WTC11 (cell line): ENCODE results near the gene NDUFS3. TPM values are rescaled to one million over a fixed set of nuclear protein-coding genes. Genes with fewer than 3 reads are reported as not detected.

Experiments used
- ATAC-seq: fragments of 200-7000 bp; cut with Tn5 transposase; 2 replicates; pipeline ENCODE4 v1.10.0; 2021; ENCODE audit warnings: mild to moderate bottlenecking, moderate library complexity
- CTCF ChIA-PET: fragments of 300-600 bp; sonication (Branson Sonifier 250); formaldehyde crosslinking; loops from one replicate; lab custom pipeline; 2021; ENCODE audit warnings: antibody characterized with exemption; lab: Charles Lee
- POLR2A ChIA-PET: fragments of 350-600 bp; sonication (Branson Sonifier 250); formaldehyde crosslinking; loops from one replicate; lab custom pipeline; 2021; ENCODE audit warnings: antibody characterized with exemption; lab: Charles Lee
- DNase-seq: peaks from one replicate; pipeline ENCODE4 v3.0.0; 2021; ENCODE audit warnings: low spot score
- H3K27ac Mint-ChIP-seq: 2 replicates; pipeline ENCODE4 v1.8.0; 2021; ENCODE audit warnings: mixed read lengths
- H3K27me3 Mint-ChIP-seq: 2 replicates; pipeline ENCODE4 v1.8.0; 2021; ENCODE audit warnings: low read depth, mild to moderate bottlenecking, moderate library complexity, mixed read lengths
- H3K36me3 Mint-ChIP-seq: 2 replicates; pipeline ENCODE4 v1.8.0; 2021; ENCODE audit warnings: mixed read lengths
- H3K4me1 Mint-ChIP-seq: 2 replicates; pipeline ENCODE4 v1.8.0; 2022; ENCODE audit warnings: mixed read lengths
- H3K4me3 Mint-ChIP-seq: 2 replicates; pipeline ENCODE4 v1.8.0; 2021; ENCODE audit warnings: mild to moderate bottlenecking, moderate library complexity, mixed read lengths
- H3K9me3 Mint-ChIP-seq: 2 replicates; pipeline ENCODE4 v1.8.0; 2021; ENCODE audit warnings: mixed read lengths
- AR ChIP-seq: fragments of 250-450 bp; sonication (Bioruptor Pico); IDR thresholded peaks from 2 replicates; pipeline ENCODE4 v1.9.0; 2021; ENCODE audit warnings: mild to moderate bottlenecking
- ARID4B ChIP-seq: sonication (generic); formaldehyde crosslinking; IDR thresholded peaks from 2 replicates; pipeline ENCODE4 v1.8.0; 2023; ENCODE audit warnings: missing genetic modification reagents, mild to moderate bottlenecking, borderline replicate concordance
- E2F5 ChIP-seq: sonication (generic); formaldehyde crosslinking; IDR thresholded peaks from 2 replicates; pipeline ENCODE4 v1.8.1; 2022; ENCODE audit warnings: mild to moderate bottlenecking, moderate library complexity, missing genetic modification reagents
- FOXP4 ChIP-seq: sonication (generic); formaldehyde crosslinking; IDR thresholded peaks from 2 replicates; pipeline ENCODE4 v1.8.0; 2022; ENCODE audit warnings: mild to moderate bottlenecking, missing genetic modification reagents
- MAX ChIP-seq: sonication (generic); formaldehyde crosslinking; IDR thresholded peaks from 2 replicates; pipeline ENCODE4 v1.8.0; 2022; ENCODE audit warnings: mild to moderate bottlenecking, missing genetic modification reagents
- MXD4 ChIP-seq: fragments of 250-450 bp; sonication (Bioruptor Pico); IDR thresholded peaks from 2 replicates; pipeline ENCODE4 v1.8.0; 2021; ENCODE audit warnings: mild to moderate bottlenecking, moderate library complexity, borderline replicate concordance
- SOX15 ChIP-seq: fragments of 250-450 bp; sonication (Bioruptor Pico); IDR thresholded peaks from 2 replicates; pipeline ENCODE4 v1.9.0; 2021; ENCODE audit warnings: mild to moderate bottlenecking
- USF2 ChIP-seq: sonication (generic); formaldehyde crosslinking; IDR thresholded peaks from 2 replicates; pipeline ENCODE4 v1.8.1; 2023; ENCODE audit warnings: mild to moderate bottlenecking, missing genetic modification reagents, moderate library complexity
- ZMAT4 ChIP-seq: fragments of 250-450 bp; sonication (Bioruptor Pico); IDR thresholded peaks from 2 replicates; pipeline ENCODE4 v1.9.0; 2021; ENCODE audit warnings: mild to moderate bottlenecking
- ZNF121 ChIP-seq: sonication (generic); formaldehyde crosslinking; IDR thresholded peaks from 2 replicates; pipeline ENCODE4 v1.8.0; 2023; ENCODE audit warnings: missing genetic modification reagents
- ZNF263 ChIP-seq: sonication (generic); formaldehyde crosslinking; IDR thresholded peaks from 2 replicates; pipeline ENCODE4 v1.8.1; 2022; ENCODE audit warnings: low read depth, mild to moderate bottlenecking, moderate library complexity, missing genetic modification reagents
- ZNF423 ChIP-seq: fragments of 250-450 bp; sonication (Bioruptor Pico); IDR thresholded peaks from 2 replicates; pipeline ENCODE4 v2.1.2; 2022; ENCODE audit warnings: mild to moderate bottlenecking, moderate library complexity
- total RNA-seq: library from RNA; stranded (reverse); gene quantifications from 3 replicates; pipeline ENCODE4 v1.2.3, GENCODE V29; 2021

The NDUFS3 gene
- total RNA-seq, 1 experiment from 2014 or later = 140 TPM

- Mint-ChIP-seq H3K27ac (peak overlapping the region; percentile 84), H3K9me3 (no peaks in the 10 kb centered on the region), H3K27me3 (no peaks in the 10 kb centered on the region), H3K36me3 (peaks cover 8% of the 10 kb centered on the region), H3K4me1 (no peaks in the 10 kb centered on the region)
- ChIA-PET POLR2A (no interaction called here), CTCF (interaction anchor here (0.7 kb wide), 1 partner anchor 47 kb away, joined by 3 read pairs; no protein-coding TSS in a partner anchor)
- TF ChIP-seq SOX15 (no peak), MAX (CRISPR knock-in tag) (no peak), ZNF263 (CRISPR knock-in tag) (no peak)
- TF ChIP-seq, all 79 proteins: peak for 0
- H3K4me3 Mint-ChIP-seq = no peak overlapping the region
- ATAC-seq (no peak), DNase-seq (no peak)
Measured at GRCh38 chr11:47615249-47615648, 36.4 kb downstream of the NDUFS3 start.

GRCh38 chr11:47616726-47617416 is 38.0 kb downstream of the NDUFS3 start:
- no peaks in the 10 kb centered on the region for H3K9me3 Mint-ChIP-seq
- ChIA-PET CTCF (interaction anchor here (0.6 to 1.6 kb wide), 8 partner anchors 9 to 204 kb away, joined by 3 to 9 read pairs (median 4); partner anchors contain the start of gene C1QTNF4), POLR2A (no interaction called here)
- H3K4me1 Mint-ChIP-seq = no peaks in the 10 kb centered on the region
- TF ChIP-seq MXD4 (CRISPR knock-in tag) (no peak), ZNF263 (CRISPR knock-in tag) (no peak), AR (no peak), ARID4B (CRISPR knock-in tag) (no peak), E2F5 (no peak), ZMAT4 (CRISPR knock-in tag) (no peak), FOXP4 (CRISPR knock-in tag) (no peak), USF2 (CRISPR knock-in tag) (no peak), ZNF423 (CRISPR knock-in tag) (no peak), ZNF121 (no peak)
- ATAC-seq (peak; percentile 80), DNase-seq (peak; percentile 56)
- H3K4me3 Mint-ChIP-seq = no peak overlapping the region
- H3K27me3 Mint-ChIP-seq = no peaks in the 10 kb centered on the region
- H3K36me3 Mint-ChIP-seq = peaks cover 14% of the 10 kb centered on the region
- H3K27ac Mint-ChIP-seq = no peak overlapping the region
